HS-5 (cell line): ENCODE results near the gene NEK6.

Experiments used
- DNase-seq: peaks from one replicate; pipeline ENCODE4 v3.0.0-alpha.2; 2012; ENCODE audit warnings: low read depth

The NEK6 gene

GRCh38 chr9:124373851-124374250, 116.1 kb downstream of the NEK6 start:
- DNase-seq: no peak

- DNase-seq: no peak
Measured at GRCh38 chr9:124375726-124376125, 118.0 kb downstream of the NEK6 start.

- DNase-seq: no peak
Measured at GRCh38 chr9:124376329-124376728, 118.6 kb downstream of the NEK6 start.

- DNase-seq: no peak
Measured at GRCh38 chr9:124377551-124378406, 120.0 kb downstream of the NEK6 start.

GRCh38 chr9:124381170-124381945, 123.6 kb downstream of the NEK6 start:
- DNase-seq: peak; percentile 30

GRCh38 chr9:124384210-124384609, 126.5 kb downstream of the NEK6 start:
- no peak for DNase-seq

- DNase-seq: no peak
Measured at GRCh38 chr9:124384846-124385245, 127.1 kb downstream of the NEK6 start.

- no peak for DNase-seq
Measured at GRCh38 chr9:124385623-124386022, 127.9 kb downstream of the NEK6 start.

- DNase-seq: no peak
Measured at GRCh38 chr9:124386201-124386600, 128.5 kb downstream of the NEK6 start.

GRCh38 chr9:124388275-124389048, 130.7 kb downstream of the NEK6 start:
- DNase-seq: no peak

- no peak for DNase-seq
Measured at GRCh38 chr9:124389146-124389939, 131.6 kb downstream of the NEK6 start.

- no peak for DNase-seq
Measured at GRCh38 chr9:124390794-124391658, 133.3 kb downstream of the NEK6 start.

- DNase-seq: no peak
Measured at GRCh38 chr9:124392254-124392870, 134.6 kb downstream of the NEK6 start.

- DNase-seq: peak; percentile 96
Measured at GRCh38 chr9:124392871-124393460, 135.2 kb downstream of the NEK6 start.

GRCh38 chr9:124394167-124394566, 136.4 kb downstream of the NEK6 start:
- no peak for DNase-seq

GRCh38 chr9:124394596-124394995, 136.8 kb downstream of the NEK6 start:
- no peak for DNase-seq

- DNase-seq: no peak
Measured at GRCh38 chr9:124395826-124396225, 138.1 kb downstream of the NEK6 start.

- DNase-seq: no peak
Measured at GRCh38 chr9:124398191-124398935, 140.6 kb downstream of the NEK6 start.
